ENCODE results near the gene BLACAT1.

BLACAT1 gene

GRCh38 chr1:205443585-205444299, 12.1 kb downstream of the BLACAT1 start:
- no peak overlapping the region for H3K27ac ChIP-seq
- no peak for TF ChIP-seq CTCF (IDR thresholded peaks at IDR 0.05)
- TF ChIP-seq ZFX (IDR thresholded peaks at IDR 0.05; ENCODE audit: borderline replicate concordance) = no peak

GRCh38 chr1:205442051-205442725, 13.7 kb downstream of the BLACAT1 start:
- TF ChIP-seq ZFX (IDR thresholded peaks at IDR 0.05; ENCODE audit: borderline replicate concordance) (no peak), CTCF (IDR thresholded peaks at IDR 0.05) (no peak)
- no peak overlapping the region for H3K27ac ChIP-seq

- no peak overlapping the region for H3K27ac ChIP-seq
- TF ChIP-seq ZFX (IDR thresholded peaks at IDR 0.05; ENCODE audit: borderline replicate concordance) (no peak), CTCF (IDR thresholded peaks at IDR 0.05) (no peak)
Observed at GRCh38 chr1:205441716-205442050, 14.2 kb downstream of the BLACAT1 start.

GRCh38 chr1:205441318-205441633, 14.6 kb downstream of the BLACAT1 start:
- no peak overlapping the region for H3K27ac ChIP-seq
- no peak for TF ChIP-seq CTCF (IDR thresholded peaks at IDR 0.05)
- no peak for TF ChIP-seq ZFX (IDR thresholded peaks at IDR 0.05; ENCODE audit: borderline replicate concordance)

- no peak overlapping the region for H3K27ac ChIP-seq
- no peak for TF ChIP-seq ZFX (IDR thresholded peaks at IDR 0.05; ENCODE audit: borderline replicate concordance)
- no peak for TF ChIP-seq CTCF (IDR thresholded peaks at IDR 0.05)
Observed at GRCh38 chr1:205440476-205441317, 15.1 kb downstream of the BLACAT1 start.

GRCh38 chr1:205440121-205440475, 15.7 kb downstream of the BLACAT1 start:
- H3K27ac ChIP-seq = no peak overlapping the region
- no peak for TF ChIP-seq ZFX (IDR thresholded peaks at IDR 0.05; ENCODE audit: borderline replicate concordance)
- TF ChIP-seq CTCF (IDR thresholded peaks at IDR 0.05) = no peak

Data from 22Rv1 (cell line).